Measurements from ENCODE around the gene ZPR1.

Gene ZPR1

DNA sequence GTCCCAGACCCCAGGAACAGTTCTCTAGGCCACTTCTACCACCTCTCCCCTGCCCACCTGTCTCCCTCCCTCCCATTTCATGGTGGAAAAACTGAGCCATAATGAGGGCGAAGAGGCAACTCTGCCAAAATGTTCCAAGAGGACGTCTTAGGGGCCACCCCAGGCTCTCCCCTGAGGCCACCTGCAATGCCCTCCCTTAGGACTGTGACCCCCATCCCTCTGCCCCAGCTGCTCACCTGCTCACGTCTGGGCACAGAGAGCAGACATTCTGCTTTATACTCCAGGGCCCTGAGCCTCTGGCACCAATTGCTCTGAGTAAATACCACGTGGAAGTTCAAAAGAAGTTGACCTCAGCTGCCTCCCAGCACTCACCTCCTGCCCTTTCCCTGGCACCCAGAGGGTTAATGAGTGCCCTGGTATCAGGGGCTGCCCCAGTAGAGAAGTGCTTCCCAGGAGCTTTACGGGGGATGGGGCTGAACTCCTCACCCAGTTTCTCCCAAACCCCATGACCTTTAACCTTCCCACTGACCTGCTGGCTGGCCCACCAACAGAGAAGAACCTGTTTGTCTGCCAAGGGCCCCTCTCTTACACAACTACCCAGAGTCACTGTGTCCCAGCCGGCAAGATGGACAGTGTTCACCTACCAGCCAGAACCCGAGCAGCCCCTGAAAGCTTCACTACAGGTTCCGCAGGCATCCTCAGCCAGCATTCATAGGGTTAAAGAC, 4.5 kb upstream of the ZPR1 start:
- TF ChIP-seq, protein P1, sequence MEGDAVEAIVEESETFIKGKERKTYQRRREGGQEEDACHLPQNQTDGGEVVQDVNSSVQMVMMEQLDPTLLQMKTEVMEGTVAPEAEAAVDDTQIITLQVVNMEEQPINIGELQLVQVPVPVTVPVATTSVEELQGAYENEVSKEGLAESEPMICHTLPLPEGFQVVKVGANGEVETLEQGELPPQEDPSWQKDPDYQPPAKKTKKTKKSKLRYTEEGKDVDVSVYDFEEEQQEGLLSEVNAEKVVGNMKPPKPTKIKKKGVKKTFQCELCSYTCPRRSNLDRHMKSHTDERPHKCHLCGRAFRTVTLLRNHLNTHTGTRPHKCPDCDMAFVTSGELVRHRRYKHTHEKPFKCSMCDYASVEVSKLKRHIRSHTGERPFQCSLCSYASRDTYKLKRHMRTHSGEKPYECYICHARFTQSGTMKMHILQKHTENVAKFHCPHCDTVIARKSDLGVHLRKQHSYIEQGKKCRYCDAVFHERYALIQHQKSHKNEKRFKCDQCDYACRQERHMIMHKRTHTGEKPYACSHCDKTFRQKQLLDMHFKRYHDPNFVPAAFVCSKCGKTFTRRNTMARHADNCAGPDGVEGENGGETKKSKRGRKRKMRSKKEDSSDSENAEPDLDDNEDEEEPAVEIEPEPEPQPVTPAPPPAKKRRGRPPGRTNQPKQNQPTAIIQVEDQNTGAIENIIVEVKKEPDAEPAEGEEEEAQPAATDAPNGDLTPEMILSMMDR (IDR thresholded peaks at IDR 0.05; ENCODE audit: low read depth, low read length), result no peak
- no peak overlapping the region for H3K4me3 ChIP-seq (replicated peaks in 1 of 2; ENCODE audit: low read depth in 2 of 2, low read length in 2 of 2)
- DNase-seq (ENCODE audit: low read depth in 2 of 2), result no peak

DNA sequence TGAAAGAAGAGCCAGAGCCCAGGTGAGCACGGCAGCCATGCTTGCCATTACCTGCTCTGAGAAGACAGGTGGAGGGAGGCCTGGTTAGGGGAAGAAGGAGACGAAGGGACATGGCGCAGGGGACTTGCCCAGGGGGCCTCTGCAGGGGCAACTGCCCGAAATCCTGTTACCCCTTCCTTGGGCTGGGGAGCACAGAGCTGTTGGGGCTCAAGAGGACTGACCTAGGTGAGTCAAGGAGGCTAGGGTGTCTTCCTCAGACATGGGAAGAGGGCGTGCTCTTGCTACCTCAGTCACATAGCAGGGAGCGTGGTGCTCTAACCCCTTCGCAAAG, 4.0 kb upstream of the ZPR1 start, which contains the start of gene APOA5:
Gene APOA5 (minus strand): TSS at position 67 of the 331 bp plus-strand sequence. CDS start 19 bp downstream, at position 48.
- no peak within 1 kb of the TSS for H3K4me3 ChIP-seq (replicated peaks in 1 of 2; ENCODE audit: low read depth in 2 of 2, low read length in 2 of 2)
- DNase-seq (ENCODE audit: low read depth in 2 of 2), result no peak
- TF ChIP-seq, protein P1 (IDR thresholded peaks at IDR 0.05; ENCODE audit: low read depth, low read length), result no peak

GRCh38 chr11:116791002-116791812, 3.4 kb upstream of the ZPR1 start:
- TF ChIP-seq, protein P1 (IDR thresholded peaks at IDR 0.05; ENCODE audit: low read depth, low read length), result peak; percentile 96
- peak; percentile 76 to 77 for DNase-seq (ENCODE audit: low read depth in 2 of 2)
- H3K4me3 ChIP-seq (replicated peaks in 1 of 2; ENCODE audit: low read depth in 2 of 2, low read length in 2 of 2), result no peak overlapping the region

DNA sequence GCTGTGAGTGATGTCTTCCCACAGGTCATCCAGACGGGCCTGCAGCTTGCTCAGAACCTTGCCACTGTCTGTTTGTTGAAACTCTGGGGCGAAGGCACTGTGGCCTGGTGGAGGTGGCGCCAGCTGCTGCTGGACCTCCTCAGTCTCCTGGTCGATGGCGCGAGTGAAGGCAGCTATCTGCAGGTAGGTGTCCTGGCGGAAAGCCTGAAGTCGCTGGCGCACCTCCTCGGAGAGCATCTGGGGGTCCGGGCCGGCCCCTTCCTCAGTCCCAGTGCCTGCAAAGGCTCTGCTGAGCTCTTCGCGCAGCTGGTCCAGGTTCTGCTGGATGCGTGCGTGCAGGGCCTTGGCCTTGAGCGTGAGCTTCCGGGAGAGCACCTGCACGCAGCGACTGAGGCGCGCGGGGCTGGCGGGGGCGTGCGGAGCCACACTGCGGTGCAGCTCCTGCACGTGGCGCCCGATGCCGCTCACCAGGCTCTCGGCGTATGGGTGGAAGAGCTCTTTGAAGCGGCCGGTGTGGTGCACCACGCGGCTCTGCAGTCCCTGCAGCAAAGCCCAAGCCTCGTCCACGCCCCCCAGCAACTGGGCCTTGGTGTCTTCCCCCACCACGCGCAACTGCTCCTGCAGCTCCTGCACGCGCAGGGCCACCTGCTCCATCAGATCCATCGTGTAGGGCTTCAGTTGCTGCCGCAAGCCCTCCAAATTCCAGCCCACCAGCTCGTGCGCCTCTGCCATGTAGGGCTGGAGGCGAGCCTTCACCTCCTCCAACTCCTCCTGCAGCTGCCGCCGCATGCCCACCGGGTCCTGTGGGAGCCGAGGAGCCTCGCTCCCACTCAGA, 2.6 kb upstream of the ZPR1 start:
- no peak overlapping the region for H3K4me3 ChIP-seq (replicated peaks in 1 of 2; ENCODE audit: low read depth in 2 of 2, low read length in 2 of 2)
- DNase-seq (ENCODE audit: low read depth in 2 of 2), result no peak
- TF ChIP-seq, protein P1 (IDR thresholded peaks at IDR 0.05; ENCODE audit: low read depth, low read length), result no peak

GRCh38 chr11:116788975-116789374, 1.2 kb upstream of the ZPR1 start:
- no peak for DNase-seq (ENCODE audit: low read depth in 2 of 2)
- TF ChIP-seq, protein P1 (IDR thresholded peaks at IDR 0.05; ENCODE audit: low read depth, low read length), result no peak
- H3K4me3 ChIP-seq (replicated peaks in 1 of 2; ENCODE audit: low read depth in 2 of 2, low read length in 2 of 2), result no peak overlapping the region

DNA sequence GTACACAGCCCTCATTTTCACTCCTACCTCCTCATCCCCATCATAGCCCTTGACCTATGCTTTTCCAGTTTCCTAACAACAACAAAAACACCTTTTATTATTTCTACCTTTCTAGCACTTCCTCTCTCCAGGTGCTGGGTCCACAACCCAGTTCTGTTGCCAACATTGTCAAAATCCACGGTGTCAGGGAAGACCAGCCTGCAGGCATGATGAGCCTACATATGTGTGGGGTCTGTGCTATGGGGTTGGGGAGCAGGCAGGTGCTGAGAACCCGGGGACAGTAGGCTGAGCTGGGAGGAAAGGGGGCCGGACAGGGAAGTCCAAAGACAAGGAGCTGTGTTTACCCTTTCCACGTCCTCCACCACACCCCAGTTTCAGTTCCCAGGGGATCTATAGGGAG, 711 bp upstream of the ZPR1 start:
- TF ChIP-seq, protein P1 (IDR thresholded peaks at IDR 0.05; ENCODE audit: low read depth, low read length), result no peak
- no peak for DNase-seq (ENCODE audit: low read depth in 2 of 2)
- peak overlapping the region; percentile 74 to 85 for H3K4me3 ChIP-seq (replicated peaks in 1 of 2; ENCODE audit: low read depth in 2 of 2, low read length in 2 of 2)
